Lower lobe of right lung (tissue), 2 donors: Measurements from ENCODE around the gene SNRPA. TPM values are rescaled to one million over a fixed set of nuclear protein-coding genes. Genes with fewer than 3 reads are reported as not detected.

Experiments used
- ATAC-seq, 2 donors: fragments of 200-7000 bp; cut with Tn5 transposase; one replicate each; pipeline ENCODE4 v1.9.1; 2020 to 2022; ENCODE audit warnings: mild to moderate bottlenecking in 2 of 2, moderate library complexity in 2 of 2
- DNase-seq: peaks from one replicate; pipeline ENCODE4 v3.0.0-alpha.2; 2020
- H3K27ac ChIP-seq: fragments of 200-600 bp; one replicate; pipeline ENCODE4 v1.8.0; 2022
- H3K27me3 ChIP-seq: fragments of 200-600 bp; one replicate; pipeline ENCODE4 v1.8.0; 2022; ENCODE audit warnings: low read depth
- H3K36me3 ChIP-seq: fragments of 200-600 bp; one replicate; pipeline ENCODE4 v1.8.0; 2022; ENCODE audit warnings: mild to moderate bottlenecking
- H3K4me1 ChIP-seq: fragments of 200-600 bp; one replicate; pipeline ENCODE4 v1.8.0; 2022
- H3K4me3 ChIP-seq: fragments of 200-600 bp; one replicate; pipeline ENCODE4 v1.8.0; 2022; ENCODE audit warnings: mild to moderate bottlenecking
- H3K9me3 ChIP-seq: fragments of 200-600 bp; one replicate; pipeline ENCODE4 v1.8.0; 2022
- CTCF ChIP-seq: fragments of 200-600 bp; IDR thresholded peaks from one replicate; pipeline ENCODE4 v1.8.0; 2022; ENCODE audit warnings: antibody characterized with exemption, mild to moderate bottlenecking
- intact Hi-C: fragments of 100-400 bp; cut with DNase I; formaldehyde crosslinking; loops from one replicate; pipeline ENCODE4 v1.11.0; 2022
- total RNA-seq: library from RNA; stranded (reverse); fragmentation: NEBNext Ultra II Directional; extraction: Animal tissue kit (Norgen Biotek cat#: 25700); gene quantifications from one replicate; pipeline ENCODE4 v1.2.1, GENCODE V29; 2021
- donor health status: DM: no; HTN: yes; CAD: no; lungs with severe emphysema.

Gene SNRPA
- total RNA-seq, 1 donor from 2014 or later = 44.8 TPM

GRCh38 chr19:40806423-40807146 lies 55.6 kb downstream of the SNRPA start:
- no peaks in the 10 kb centered on the region for H3K9me3 ChIP-seq
- peaks cover 93% of the 10 kb centered on the region for H3K4me1 ChIP-seq
- DNase-seq (peak; percentile 83), ATAC-seq (peak; percentile 52 to 58)
- peak overlapping the region; percentile 28 for H3K4me3 ChIP-seq
- intact Hi-C loops = no loop called here
- peaks cover 80% of the 10 kb centered on the region for H3K36me3 ChIP-seq
- no peaks in the 10 kb centered on the region for H3K27me3 ChIP-seq
- peak; percentile 89 for TF ChIP-seq CTCF
- peak overlapping the region; percentile 92 for H3K27ac ChIP-seq

- Histone ChIP-seq H3K27ac (peak overlapping the region; percentile 92), H3K36me3 (peaks cover 72% of the 10 kb centered on the region), H3K9me3 (no peaks in the 10 kb centered on the region), H3K4me1 (peaks cover 93% of the 10 kb centered on the region), H3K27me3 (no peaks in the 10 kb centered on the region), H3K4me3 (peak overlapping the region; percentile 28)
- DNase-seq = no peak
- ATAC-seq = no peak
- intact Hi-C loops = no loop called here
- peak; percentile 9 for TF ChIP-seq CTCF
These were observed 56.4 kb downstream of the SNRPA start for GRCh38 chr19:40807147-40808020.

GRCh38 chr19:40808021-40808325 lies 57.0 kb downstream of the SNRPA start:
- Histone ChIP-seq H3K36me3 (peaks cover 68% of the 10 kb centered on the region), H3K27ac (peak overlapping the region; percentile 92), H3K4me3 (no peak overlapping the region), H3K4me1 (peaks cover 93% of the 10 kb centered on the region), H3K27me3 (no peaks in the 10 kb centered on the region), H3K9me3 (no peaks in the 10 kb centered on the region)
- TF ChIP-seq CTCF = no peak
- no peak for DNase-seq
- intact Hi-C loops = no loop called here
- no peak for ATAC-seq

- Histone ChIP-seq H3K36me3 (peaks cover 63% of the 10 kb centered on the region), H3K27ac (no peak overlapping the region), H3K4me3 (no peak overlapping the region), H3K4me1 (peaks cover 90% of the 10 kb centered on the region), H3K27me3 (no peaks in the 10 kb centered on the region), H3K9me3 (no peaks in the 10 kb centered on the region)
- ATAC-seq (no peak), DNase-seq (no peak)
- intact Hi-C loops = no loop called here
- no peak for TF ChIP-seq CTCF
These were observed 57.5 kb downstream of the SNRPA start for GRCh38 chr19:40808497-40808896.

DNA sequence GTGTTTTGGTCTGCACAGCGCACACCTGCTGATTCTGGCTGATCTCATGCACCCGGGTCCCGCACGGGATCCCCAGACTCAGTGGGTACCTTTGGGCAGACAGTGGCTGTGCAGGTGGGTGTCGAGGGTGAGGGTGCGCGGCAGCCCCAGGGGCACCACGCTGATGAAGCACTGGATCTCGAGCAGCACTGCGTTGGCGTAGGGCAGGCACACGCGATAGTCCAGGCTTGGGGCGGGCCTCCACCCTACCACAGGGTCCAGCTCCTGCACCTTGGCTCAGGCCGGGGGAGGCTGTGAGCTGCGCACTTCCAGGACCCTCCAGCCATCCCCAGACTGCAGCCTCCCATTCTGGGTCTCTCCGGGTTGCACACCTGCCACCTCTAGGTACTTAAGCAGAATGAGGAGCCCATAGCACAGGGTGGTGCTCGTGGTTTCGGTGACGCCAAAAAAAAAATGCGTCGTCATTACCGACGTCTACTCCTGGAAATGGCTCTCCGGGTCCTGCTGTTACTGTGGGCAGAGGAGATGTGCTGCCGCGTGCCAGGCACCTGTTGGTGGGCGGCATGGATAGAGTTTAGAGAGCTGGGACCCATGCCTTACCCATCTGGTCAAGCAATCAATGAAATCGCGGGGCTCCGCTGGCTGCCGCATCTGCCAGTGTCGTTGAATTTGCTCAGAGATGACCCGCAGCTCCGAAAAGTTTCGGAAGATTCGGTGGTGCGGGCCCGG lies 58.5 kb downstream of the SNRPA start:
- DNase-seq = no peak
- Histone ChIP-seq H3K4me1 (peaks cover 80% of the 10 kb centered on the region), H3K9me3 (no peaks in the 10 kb centered on the region), H3K36me3 (peaks cover 53% of the 10 kb centered on the region), H3K27ac (peak overlapping the region; percentile 83), H3K27me3 (no peaks in the 10 kb centered on the region), H3K4me3 (peak overlapping the region; percentile 56)
- TF ChIP-seq CTCF = no peak
- intact Hi-C loops = no loop called here
- no peak for ATAC-seq
